Fibroblast of pulmonary artery (primary cell): ENCODE data around the gene POU3F3.

Experiments used
- DNase-seq: peaks from one replicate; pipeline ENCODE4 v3.0.0-alpha.2; 2010; ENCODE audit warnings: low read depth
- H3K4me3 ChIP-seq: replicated peaks from 2 replicates; pipeline ENCODE4 v1.5.1; 2011; ENCODE audit warnings: low read depth, mild to moderate bottlenecking, control low read depth, low read length, moderate library complexity
- CTCF ChIP-seq: IDR thresholded peaks from 2 replicates; pipeline ENCODE4 v1.5.1; 2011; ENCODE audit warnings: mild to moderate bottlenecking, control low read depth, low read length, inconsistent platforms; ENCODE audit errors: missing control alignments

POU3F3 gene

GRCh38 chr2:104883357-104883756 lies 29.4 kb downstream of the POU3F3 start:
- H3K4me3 ChIP-seq = no peak overlapping the region
- no peak for DNase-seq
- TF ChIP-seq CTCF = no peak

GRCh38 chr2:104885119-104885782 lies 31.3 kb downstream of the POU3F3 start:
- TF ChIP-seq CTCF = no peak
- no peak for DNase-seq
- H3K4me3 ChIP-seq = no peak overlapping the region

GRCh38 chr2:104887676-104888075 lies 33.8 kb downstream of the POU3F3 start:
- no peak for TF ChIP-seq CTCF
- DNase-seq = no peak
- no peak overlapping the region for H3K4me3 ChIP-seq

- no peak overlapping the region for H3K4me3 ChIP-seq
- DNase-seq = no peak
- no peak for TF ChIP-seq CTCF
Measured at GRCh38 chr2:104888489-104889258, 34.8 kb downstream of the POU3F3 start.

GRCh38 chr2:104889291-104889959 lies 35.5 kb downstream of the POU3F3 start:
- H3K4me3 ChIP-seq = no peak overlapping the region
- DNase-seq = no peak
- TF ChIP-seq CTCF = no peak

GRCh38 chr2:104889960-104890684 lies 36.2 kb downstream of the POU3F3 start:
- H3K4me3 ChIP-seq = no peak overlapping the region
- DNase-seq = no peak
- no peak for TF ChIP-seq CTCF
